Gastroesophageal sphincter (tissue), 4 donors: ENCODE measurements around the gene FOXK1. TPM values are rescaled to one million over a fixed set of nuclear protein-coding genes. Genes with fewer than 3 reads are reported as not detected.

Source experiments
- ATAC-seq: fragments of 150-250 bp; one replicate; pipeline ENCODE4 v1.9.1; 2016; ENCODE audit warnings: mild to moderate bottlenecking, moderate library complexity
- H3K27ac ChIP-seq, 4 donors: fragments of 200-600 bp; sonication (generic) in 3 of 4; 1 replicate in 3 of 4; 2 replicates in 1 of 4; pipeline ENCODE4 v1.5.1; 2016 to 2019
- H3K27me3 ChIP-seq: fragments of 200-600 bp; sonication (generic); one replicate; pipeline ENCODE4 v1.5.1; 2019
- H3K36me3 ChIP-seq, 2 donors: fragments of 200-600 bp; sonication (generic); one replicate each; pipeline ENCODE4 v1.5.1; 2019; ENCODE audit warnings: control low read depth in 1 of 2
- H3K4me1 ChIP-seq, 3 donors: fragments of 200-600 bp; sonication (generic); 1 replicate in 2 of 3; 2 replicates in 1 of 3; pipeline ENCODE4 v1.5.1; 2016 to 2019; ENCODE audit warnings: control low read depth in 2 of 3
- H3K4me3 ChIP-seq, 2 donors: fragments of 200-600 bp; sonication (generic); one replicate each; pipeline ENCODE4 v1.5.1; 2019; ENCODE audit warnings: mild to moderate bottlenecking in 1 of 2, moderate library complexity in 1 of 2
- H3K9me3 ChIP-seq, 3 donors: fragments of 200-600 bp; sonication (generic); one replicate each; pipeline ENCODE4 v1.5.1; 2017 to 2019; ENCODE audit warnings: control low read depth in 2 of 3
- EP300 ChIP-seq: sonication (generic); formaldehyde crosslinking; IDR thresholded peaks from one replicate; pipeline ENCODE4 v1.6.1; 2017; ENCODE audit warnings: antibody characterized with exemption, mild to moderate bottlenecking
- POLR2A ChIP-seq, 2 donors: fragments of 450-650 bp; IDR thresholded peaks; one replicate each; pipeline ENCODE4 v1.6.1; 2017; ENCODE audit warnings: antibody characterized with exemption in 2 of 2, mild to moderate bottlenecking in 2 of 2, moderate library complexity in 1 of 2
- POLR2AphosphoS5 ChIP-seq: sonication (generic); formaldehyde crosslinking; IDR thresholded peaks from one replicate; pipeline ENCODE4 v1.6.1; 2017; ENCODE audit warnings: antibody characterized with exemption
- WGBS, 2 donors: methylation state at CpG; one replicate each; pipeline ENCODE4 v1.1.5; 2018; ENCODE audit warnings: low coverage in 1 of 2; 5-methylcytosine and 5-hydroxymethylcytosine counted together
- total RNA-seq, 4 donors: library from RNA; depleted of rRNA; stranded (reverse); fragments of >200 nt; gene quantifications; one replicate each; pipeline ENCODE4 v1.1.0, GENCODE V29; 2016
- TF ChIP-seq, protein P1 (sequence below), 4 experiments: fragments of 200-600 bp in 2 of 4; fragments of 450-650 bp in 2 of 4; sonication (generic) in 1 of 4; IDR thresholded peaks; one replicate each; pipeline ENCODE4 v1.5.1; 2017 to 2019; ENCODE audit warnings: antibody characterized with exemption in 4 of 4, mild to moderate bottlenecking in 2 of 4, moderate library complexity in 2 of 4

The FOXK1 gene
- total RNA-seq, 4 donors from 2014 or later: 28.5 to 45.2 (median 30.0) TPM

DNA sequence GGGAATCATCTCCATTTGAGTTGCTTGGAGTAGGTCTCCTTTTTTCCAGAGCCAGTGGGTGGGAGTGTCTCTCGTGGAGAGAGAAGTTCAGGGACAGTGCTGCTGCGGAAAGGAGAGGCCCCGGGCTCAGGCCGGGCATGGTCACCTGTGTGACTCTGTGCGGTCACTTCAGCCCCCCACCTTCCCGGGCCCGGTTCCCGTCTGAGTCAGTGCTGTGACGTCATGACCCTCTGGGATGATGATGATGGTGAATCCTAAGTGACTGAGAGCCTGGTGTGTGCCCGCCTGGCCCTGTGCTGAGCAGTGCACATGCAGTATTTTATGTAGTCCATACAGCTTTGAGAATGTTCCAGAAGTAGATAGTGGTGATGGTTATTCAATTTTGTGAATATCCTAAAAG, 60.8 kb downstream of the FOXK1 start:
- Histone ChIP-seq H3K27ac (peak overlapping the region in 3 of 4 donors; percentile 23 to 93 (median 91)), H3K4me3 (no peak overlapping the region), H3K36me3 (peaks cover 0 to 27% of the 10 kb centered on the region in 2 donors), H3K9me3 (no peaks in the 10 kb centered on the region), H3K27me3 (no peaks in the 10 kb centered on the region), H3K4me1 (peaks cover 5 to 74% (median 40%) of the 10 kb centered on the region in 3 donors)
- WGBS, 2 donors: 85 to 100% methylated on average over 1 to 8 of the region's 10 CpGs
- TF ChIP-seq, protein P1, sequence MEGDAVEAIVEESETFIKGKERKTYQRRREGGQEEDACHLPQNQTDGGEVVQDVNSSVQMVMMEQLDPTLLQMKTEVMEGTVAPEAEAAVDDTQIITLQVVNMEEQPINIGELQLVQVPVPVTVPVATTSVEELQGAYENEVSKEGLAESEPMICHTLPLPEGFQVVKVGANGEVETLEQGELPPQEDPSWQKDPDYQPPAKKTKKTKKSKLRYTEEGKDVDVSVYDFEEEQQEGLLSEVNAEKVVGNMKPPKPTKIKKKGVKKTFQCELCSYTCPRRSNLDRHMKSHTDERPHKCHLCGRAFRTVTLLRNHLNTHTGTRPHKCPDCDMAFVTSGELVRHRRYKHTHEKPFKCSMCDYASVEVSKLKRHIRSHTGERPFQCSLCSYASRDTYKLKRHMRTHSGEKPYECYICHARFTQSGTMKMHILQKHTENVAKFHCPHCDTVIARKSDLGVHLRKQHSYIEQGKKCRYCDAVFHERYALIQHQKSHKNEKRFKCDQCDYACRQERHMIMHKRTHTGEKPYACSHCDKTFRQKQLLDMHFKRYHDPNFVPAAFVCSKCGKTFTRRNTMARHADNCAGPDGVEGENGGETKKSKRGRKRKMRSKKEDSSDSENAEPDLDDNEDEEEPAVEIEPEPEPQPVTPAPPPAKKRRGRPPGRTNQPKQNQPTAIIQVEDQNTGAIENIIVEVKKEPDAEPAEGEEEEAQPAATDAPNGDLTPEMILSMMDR (IDR thresholded peaks at IDR 0.05): no peak
- TF ChIP-seq POLR2A (IDR thresholded peaks at IDR 0.05) (no peak), POLR2AphosphoS5 (no peak), EP300 (no peak)
- ATAC-seq: no peak

GRCh38 chr7:4744391-4745264, 62.5 kb downstream of the FOXK1 start:
- 22 to 64% methylated on average over 6 to 13 of the region's 31 CpGs for WGBS, 2 donors

DNA sequence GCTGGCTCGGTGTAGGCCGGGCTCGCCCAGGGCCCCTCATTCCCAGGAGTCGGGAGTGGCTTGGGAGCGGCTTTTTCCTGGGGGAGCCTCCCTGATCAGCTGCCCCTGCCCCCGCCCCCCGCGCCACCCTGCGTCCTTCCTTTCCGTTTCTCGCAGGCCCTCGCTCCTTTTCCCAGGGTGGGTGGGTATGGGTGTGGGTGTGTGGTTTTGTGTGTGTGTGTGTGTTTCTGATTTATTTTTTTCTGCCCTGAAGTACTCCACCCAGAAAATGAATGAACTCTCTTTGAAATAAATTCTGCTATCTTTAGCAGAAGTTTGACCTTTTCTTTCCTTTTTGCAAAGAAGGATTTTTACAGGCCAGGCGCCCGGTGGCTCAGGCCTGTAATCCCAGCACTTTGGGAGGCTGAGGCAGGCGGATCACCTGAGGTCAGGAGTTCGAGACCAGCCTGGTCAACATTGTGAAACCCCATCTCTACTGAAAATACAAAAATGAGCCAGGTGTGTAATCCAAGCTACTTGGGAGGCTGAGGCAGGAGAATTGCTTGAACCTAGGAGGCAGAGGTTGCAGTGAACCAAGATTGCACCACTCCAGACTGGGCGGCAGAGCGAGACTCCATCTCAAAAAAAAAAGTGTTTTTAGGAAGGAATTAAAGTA, 63.3 kb downstream of the FOXK1 start:
- no peak for ATAC-seq
- H3K9me3 ChIP-seq: no peaks in the 10 kb centered on the region
- H3K4me3 ChIP-seq: peak overlapping the region; percentile 17 to 42
- H3K36me3 ChIP-seq: peaks cover 0 to 31% of the 10 kb centered on the region in 2 donors
- no peak for TF ChIP-seq POLR2AphosphoS5
- TF ChIP-seq, protein P1 (IDR thresholded peaks at IDR 0.05): no peak
- TF ChIP-seq POLR2A (IDR thresholded peaks at IDR 0.05): peak in 1 of 2 donors; percentile 36
- H3K4me1 ChIP-seq: peaks cover 5 to 74% (median 37%) of the 10 kb centered on the region in 3 donors
- WGBS, 2 donors: 12 to 29% methylated on average over 3 to 6 of the region's 18 CpGs
- H3K27me3 ChIP-seq: no peaks in the 10 kb centered on the region
- peak overlapping the region; percentile 89 to 93 (median 92) for H3K27ac ChIP-seq

More at GRCh38 chr7:4744391-4745264, 62.5 kb downstream of the FOXK1 start:
- Histone ChIP-seq H3K4me1 (peaks cover 5 to 74% (median 37%) of the 10 kb centered on the region in 3 donors), H3K27me3 (no peaks in the 10 kb centered on the region), H3K27ac (peak overlapping the region; percentile 91 to 96 (median 92)), H3K4me3 (peak overlapping the region in 1 of 2 donors; percentile 42), H3K9me3 (no peaks in the 10 kb centered on the region), H3K36me3 (peaks cover 0 to 27% of the 10 kb centered on the region in 2 donors)
- peak; percentile 96 for ATAC-seq
- TF ChIP-seq POLR2AphosphoS5: peak; percentile 95
- TF ChIP-seq, protein P1 (IDR thresholded peaks at IDR 0.05): peak in 1 of 4 experiments; percentile 6
- no peak for TF ChIP-seq EP300
- no peak for TF ChIP-seq POLR2A (IDR thresholded peaks at IDR 0.05)

- Histone ChIP-seq H3K4me3 (peak overlapping the region; percentile 17 to 42), H3K27me3 (no peaks in the 10 kb centered on the region), H3K9me3 (no peaks in the 10 kb centered on the region), H3K36me3 (peaks cover 0 to 26% of the 10 kb centered on the region in 2 donors), H3K4me1 (peaks cover 5 to 75% (median 37%) of the 10 kb centered on the region in 3 donors), H3K27ac (peak overlapping the region; percentile 89 to 93 (median 92))
- TF ChIP-seq POLR2AphosphoS5 (peak; percentile 6), POLR2A (IDR thresholded peaks at IDR 0.05) (no peak), EP300 (no peak)
- TF ChIP-seq, protein P1 (IDR thresholded peaks at IDR 0.05): no peak
- ATAC-seq: no peak
- 39 to 45% methylated on average over 10 of the region's 12 CpGs for WGBS, 2 donors
Observed at GRCh38 chr7:4745971-4746919, 64.2 kb downstream of the FOXK1 start.
